Measurements from ENCODE around the gene KCNMA1. TPM values are rescaled to one million over a fixed set of nuclear protein-coding genes. Genes with fewer than 3 reads are reported as not detected.

The KCNMA1 gene
- polyA plus RNA-seq, 1 of the 3 experiments (the other 2 are of a cell fraction): 107 TPM

GRCh38 chr10:77641344-77641743 is 3.7 kb upstream of the KCNMA1 start:
- Histone ChIP-seq H3K27ac (ENCODE audit: low read depth in 2 of 2, low read length in 1 of 2) (no peak overlapping the region), H2AFZ (ENCODE audit: low read depth) (no peak overlapping the region), H3K4me1 (ENCODE audit: control insufficient read depth in 1 of 2, insufficient read depth in 2 of 2, low read depth in 1 of 2, low read length in 1 of 2) (peaks cover 0 to 13% of the 10 kb centered on the region in 2 experiments; a peak in 2 of 4 replicates), H3K27me3 (ENCODE audit: insufficient read depth) (no peaks in the 10 kb centered on the region), H3K4me2 (no peak overlapping the region), H3F3A (replicated peaks; ENCODE audit: insufficient read depth) (peaks cover 5% of the 10 kb centered on the region), H3K36me3 (replicated peaks in 1 of 2; ENCODE audit: control insufficient read depth in 1 of 2, insufficient read depth in 2 of 2, low read length in 1 of 2) (no peaks in the 10 kb centered on the region), H3K4me3 (ENCODE audit: low read depth in 2 of 2, low read length in 1 of 2) (no peak overlapping the region), H3K9me2 (no peaks in the 10 kb centered on the region), H3K9ac (no peak overlapping the region), H3K79me2 (ENCODE audit: insufficient read depth) (peaks cover 12% of the 10 kb centered on the region), H3K9me3 (no peaks in the 10 kb centered on the region), H4K20me1 (ENCODE audit: insufficient read depth) (no peaks in the 10 kb centered on the region)
- TF ChIP-seq ELF1 (IDR thresholded peaks at IDR 0.05) (no peak), FOSL2 (IDR thresholded peaks at IDR 0.05; ENCODE audit: borderline replicate concordance, low read depth) (no peak), USF2 (IDR thresholded peaks at IDR 0.05; ENCODE audit: borderline replicate concordance, low read depth, low read length) (no peak), REST (IDR thresholded peaks at IDR 0.05; ENCODE audit: low read depth, low read length) (no peak), JUND (IDR thresholded peaks at IDR 0.05) (no peak), RXRA (IDR thresholded peaks at IDR 0.05; ENCODE audit: borderline replicate concordance, low read depth) (no peak), GATA2 (CRISPR knock-in tag; IDR thresholded peaks at IDR 0.05) (no peak), YY1 (IDR thresholded peaks at IDR 0.05; ENCODE audit: low read depth) (no peak), TAF1 (IDR thresholded peaks at IDR 0.05; ENCODE audit: borderline replicate concordance, low read depth, low read length) (no peak)
- 5% methylated on average over 1 of the region's 1 CpG for WGBS (ENCODE audit: low lambda C conversion rate)
- CTCF ChIA-PET: interaction anchor here (0.6 to 21.3 kb wide), 51 partner anchors 10 to 485 kb away, joined by 3 to 513 read pairs (median 4); no protein-coding TSS in a partner anchor
- no peak for DNase-seq
- POLR2A ChIA-PET: no interaction called here

- peaks cover 0 to 16% of the 10 kb centered on the region in 2 experiments; a peak in 2 of 4 replicates for H3K4me1 ChIP-seq (ENCODE audit: control insufficient read depth in 1 of 2, insufficient read depth in 2 of 2, low read depth in 1 of 2, low read length in 1 of 2)
- H3K9ac ChIP-seq: no peak overlapping the region
- POLR2A ChIA-PET: no interaction called here
- CTCF ChIA-PET: interaction anchor here (1.1 to 21.3 kb wide), 12 partner anchors 17 to 471 kb away, joined by 3 to 513 read pairs (median 8); no protein-coding TSS in a partner anchor
- no peaks in the 10 kb centered on the region for H3K9me3 ChIP-seq
- DNase-seq: no peak
- H4K20me1 ChIP-seq (ENCODE audit: insufficient read depth): no peaks in the 10 kb centered on the region
- H3K4me2 ChIP-seq: no peak overlapping the region
- no peak overlapping the region for H3K27ac ChIP-seq (ENCODE audit: low read depth in 2 of 2, low read length in 1 of 2)
- H3K4me3 ChIP-seq (ENCODE audit: low read depth in 2 of 2, low read length in 1 of 2): no peak overlapping the region
- no peaks in the 10 kb centered on the region for H3K36me3 ChIP-seq (replicated peaks in 1 of 2; ENCODE audit: control insufficient read depth in 1 of 2, insufficient read depth in 2 of 2, low read length in 1 of 2)
- no peak overlapping the region for H2AFZ ChIP-seq (ENCODE audit: low read depth)
- peaks cover 23% of the 10 kb centered on the region for H3K79me2 ChIP-seq (ENCODE audit: insufficient read depth)
- WGBS (ENCODE audit: low lambda C conversion rate): 83% methylated on average over 3 of the region's 3 CpGs
- no peaks in the 10 kb centered on the region for H3K9me2 ChIP-seq
- H3F3A ChIP-seq (replicated peaks; ENCODE audit: insufficient read depth): peaks cover 5% of the 10 kb centered on the region
- H3K27me3 ChIP-seq (ENCODE audit: insufficient read depth): no peaks in the 10 kb centered on the region
- TF ChIP-seq RAD21 (IDR thresholded peaks at IDR 0.05; ENCODE audit: low read length): no peak
- TF ChIP-seq SMC3 (IDR thresholded peaks at IDR 0.05; ENCODE audit: low read depth, low read length): no peak
- TF ChIP-seq USF2 (IDR thresholded peaks at IDR 0.05; ENCODE audit: borderline replicate concordance, low read depth, low read length): no peak
- TF ChIP-seq YY1 (IDR thresholded peaks at IDR 0.05; ENCODE audit: low read depth): no peak
- no peak for TF ChIP-seq GATA2 (CRISPR knock-in tag; IDR thresholded peaks at IDR 0.05)
- TF ChIP-seq MXI1 (IDR thresholded peaks at IDR 0.05; ENCODE audit: low read depth, low read length): no peak
- TF ChIP-seq EZH2phosphoT487 (IDR thresholded peaks at IDR 0.05; ENCODE audit: borderline replicate concordance, low read depth): no peak
- no peak for TF ChIP-seq TAF1 (IDR thresholded peaks at IDR 0.05; ENCODE audit: borderline replicate concordance, low read depth, low read length)
- no peak for TF ChIP-seq CTCF (IDR thresholded peaks at IDR 0.05)
- TF ChIP-seq REST (IDR thresholded peaks at IDR 0.05; ENCODE audit: low read depth, low read length): no peak
- no peak for TF ChIP-seq NFIC (IDR thresholded peaks at IDR 0.05; ENCODE audit: borderline replicate concordance)
Observed at GRCh38 chr10:77640167-77640566, 2.6 kb upstream of the KCNMA1 start.

Data from SK-N-SH (cell line).